ENCODE results near the gene ARFGAP1.
A peak's percentile ranks its signal among the peaks of the same experiment; 100 is the strongest.

Gene ARFGAP1
- 117 to 125 reads per million in 2 donors for total RNA-seq

GRCh38 chr20:63272105-63273058 lies at the start of gene ARFGAP1:
TSS of gene ARFGAP1 (plus strand) at chr20:63272813. CDS start at chr20:63275581, 2,768 bp downstream.
- peak; percentile 81 for DNase-seq

- DNase-seq, result no peak
Measured at GRCh38 chr20:63223121-63223825, 49.3 kb upstream of the ARFGAP1 start.

- DNase-seq, result no peak
Measured at GRCh38 chr20:63223826-63224207, 48.8 kb upstream of the ARFGAP1 start.

GRCh38 chr20:63224412-63225081 lies 48.1 kb upstream of the ARFGAP1 start:
- DNase-seq, result no peak

- DNase-seq, result no peak
Measured at GRCh38 chr20:63225082-63225454, 47.5 kb upstream of the ARFGAP1 start.

GRCh38 chr20:63226042-63226943 lies 46.3 kb upstream of the ARFGAP1 start:
- no peak for DNase-seq

GRCh38 chr20:63227260-63227659 lies 45.4 kb upstream of the ARFGAP1 start:
- no peak for DNase-seq

GRCh38 chr20:63228806-63229205 lies 43.8 kb upstream of the ARFGAP1 start:
- no peak for DNase-seq

GRCh38 chr20:63230800-63231268 lies 41.8 kb upstream of the ARFGAP1 start:
- DNase-seq, result no peak

GRCh38 chr20:63232235-63233060 lies 40.2 kb upstream of the ARFGAP1 start:
- DNase-seq, result no peak

- DNase-seq, result no peak
Measured at GRCh38 chr20:63233061-63233344, 39.6 kb upstream of the ARFGAP1 start.

GRCh38 chr20:63233924-63234323 lies 38.7 kb upstream of the ARFGAP1 start:
- no peak for DNase-seq

- DNase-seq, result no peak
Measured at GRCh38 chr20:63234693-63235398, 37.8 kb upstream of the ARFGAP1 start.

GRCh38 chr20:63235399-63235983 lies 37.1 kb upstream of the ARFGAP1 start, which contains the start of gene BIRC7:
TSS of gene BIRC7 (plus strand) at chr20:63235905. CDS start at chr20:63236097, 192 bp downstream.
- DNase-seq, result no peak

GRCh38 chr20:63236116-63236837 lies 36.3 kb upstream of the ARFGAP1 start:
- DNase-seq, result no peak

- DNase-seq, result no peak
Measured at GRCh38 chr20:63238031-63238430, 34.6 kb upstream of the ARFGAP1 start.

- DNase-seq, result no peak
Measured at GRCh38 chr20:63238514-63239125, 34.0 kb upstream of the ARFGAP1 start.

- no peak for DNase-seq
Measured at GRCh38 chr20:63239431-63239830, 33.2 kb upstream of the ARFGAP1 start.

- DNase-seq, result no peak
Measured at GRCh38 chr20:63240004-63240403, 32.6 kb upstream of the ARFGAP1 start.

Data from activated gamma-delta T cell (primary cell).